Measurements from ENCODE around the gene NCF4.

The NCF4 gene

GRCh38 chr22:36838119-36839030, 22.4 kb upstream of the NCF4 start:
- no peak for DNase-seq (ENCODE audit: low spot score)

DNA sequence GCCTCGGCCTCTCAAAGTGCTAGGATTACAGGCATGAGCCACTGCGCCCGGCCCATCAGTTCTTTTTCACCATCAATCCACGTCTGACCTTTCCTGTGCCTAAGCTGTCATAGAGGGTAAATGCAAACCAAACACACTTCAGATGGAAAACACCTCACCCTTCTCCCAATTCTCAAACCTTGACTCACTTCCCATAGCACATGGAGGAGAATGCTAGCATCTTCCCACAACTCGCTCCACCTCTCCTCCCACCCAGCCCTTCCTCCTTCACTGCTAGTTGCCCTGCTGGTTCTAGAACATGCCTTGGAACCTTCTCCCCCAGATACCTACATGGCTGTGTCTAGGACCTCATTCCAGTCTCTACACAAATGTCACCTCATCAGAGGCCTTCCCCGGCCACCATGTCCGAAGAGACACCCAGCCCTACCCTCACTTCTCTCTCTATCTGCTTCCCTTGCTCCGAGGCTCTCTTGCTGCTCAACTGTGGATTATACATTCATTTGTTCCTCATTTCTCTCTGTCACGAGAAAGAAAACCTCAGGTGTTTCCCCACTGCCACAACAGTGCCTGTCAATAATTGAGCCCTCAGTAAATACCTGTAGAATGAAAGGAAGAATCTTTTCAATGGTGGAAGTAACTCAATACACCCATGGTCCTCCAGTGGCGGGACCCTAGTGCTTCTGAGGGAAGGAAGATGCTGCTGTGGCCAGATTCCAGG, 21.3 kb upstream of the NCF4 start:
- DNase-seq (ENCODE audit: low spot score) = no peak

GRCh38 chr22:36840106-36840505, 20.7 kb upstream of the NCF4 start:
- DNase-seq (ENCODE audit: low spot score) = no peak

- no peak for DNase-seq (ENCODE audit: low spot score)
Measured at GRCh38 chr22:36846271-36846670, 14.5 kb upstream of the NCF4 start.

- DNase-seq (ENCODE audit: low spot score) = no peak
Measured at GRCh38 chr22:36846949-36847348, 13.9 kb upstream of the NCF4 start.

DNA sequence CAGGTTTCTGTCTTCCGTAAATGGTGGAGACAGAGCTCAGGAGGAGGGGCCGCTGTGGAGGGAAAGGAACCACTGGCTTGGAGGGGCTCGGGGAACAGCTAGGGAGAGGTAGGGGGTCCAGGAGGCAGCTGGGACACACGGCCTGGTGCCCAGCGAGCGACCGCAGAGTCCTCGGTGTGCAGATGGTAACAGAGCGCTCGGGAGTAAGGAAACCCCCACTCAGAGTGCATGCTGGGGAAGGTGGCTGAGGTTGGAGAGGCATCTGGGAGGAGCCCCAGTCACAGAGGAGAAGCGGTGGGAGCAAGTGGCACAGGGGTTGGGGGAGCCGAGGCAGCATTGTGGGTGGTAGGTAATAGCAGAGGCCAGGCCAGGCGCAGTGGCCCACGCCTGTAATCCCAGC, 10.8 kb upstream of the NCF4 start:
- DNase-seq (ENCODE audit: low spot score) = no peak

- DNase-seq (ENCODE audit: low spot score) = no peak
Measured at GRCh38 chr22:36850682-36851081, 10.1 kb upstream of the NCF4 start.

GRCh38 chr22:36852056-36852973, 8.5 kb upstream of the NCF4 start:
- DNase-seq (ENCODE audit: low spot score) = no peak

GRCh38 chr22:36853407-36854099, 7.3 kb upstream of the NCF4 start:
- DNase-seq (ENCODE audit: low spot score) = peak; percentile 42

DNA sequence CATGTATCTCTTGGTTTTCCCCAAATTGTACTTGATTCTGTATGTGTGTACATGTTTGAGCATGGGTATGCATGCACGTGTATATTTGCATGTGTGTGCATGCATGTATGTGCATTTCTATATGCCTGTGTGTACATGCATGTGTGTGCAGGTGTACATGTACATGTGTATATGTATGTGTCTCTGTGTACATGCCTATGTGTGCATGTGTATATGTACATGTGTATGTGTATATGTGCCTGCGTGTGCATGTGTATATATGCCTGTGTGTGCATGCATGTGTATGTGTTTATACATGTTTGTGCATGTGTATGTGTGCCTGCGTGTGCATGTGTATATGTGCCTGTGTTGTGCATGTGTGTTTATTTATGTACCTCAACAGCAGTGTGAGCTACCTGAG, 5.3 kb upstream of the NCF4 start:
- DNase-seq (ENCODE audit: low spot score) = no peak

- peak; percentile 91 for DNase-seq (ENCODE audit: low spot score)
Measured at GRCh38 chr22:36856121-36856791, 4.5 kb upstream of the NCF4 start.

DNA sequence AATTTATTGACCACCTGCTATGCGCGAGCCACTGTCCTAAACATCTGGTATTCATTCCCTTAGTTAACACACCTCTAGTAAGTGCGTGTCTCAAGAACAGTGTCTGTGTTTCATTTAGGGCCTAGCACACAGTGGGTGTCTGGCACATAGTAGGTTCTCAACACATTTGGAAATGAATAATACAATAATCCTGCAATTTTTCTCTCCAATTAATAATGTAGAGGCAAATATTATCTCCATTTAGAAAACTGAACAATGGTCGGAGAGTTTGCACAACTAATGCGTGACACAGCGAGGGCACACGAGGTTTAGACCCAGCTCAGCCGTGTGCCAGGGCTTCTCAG, 4.0 kb upstream of the NCF4 start:
- no peak for DNase-seq (ENCODE audit: low spot score)

- no peak for DNase-seq (ENCODE audit: low spot score)
Measured at GRCh38 chr22:36858156-36858555, 2.6 kb upstream of the NCF4 start.

- no peak for DNase-seq (ENCODE audit: low spot score)
Measured at GRCh38 chr22:36858966-36859365, 1.8 kb upstream of the NCF4 start.

DNA sequence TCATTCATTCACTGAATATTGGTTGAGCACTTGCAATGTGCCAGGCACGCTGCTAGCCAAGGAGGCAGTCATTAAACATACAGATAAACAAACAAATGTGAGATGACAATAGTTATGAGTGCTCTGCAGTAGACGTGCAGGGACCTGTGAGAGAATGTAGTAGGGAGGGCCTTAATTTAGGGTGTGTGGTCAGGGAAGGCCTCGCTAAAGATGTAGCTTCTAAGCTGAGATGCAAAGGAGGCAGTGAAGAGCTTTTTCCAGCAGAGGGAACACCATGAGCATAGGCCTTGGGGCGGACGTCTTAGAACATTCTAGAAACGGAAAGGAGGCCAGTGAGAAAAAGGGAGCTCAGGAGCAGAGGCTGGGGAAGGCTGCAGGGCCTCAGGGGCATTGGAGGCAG, 789 bp upstream of the NCF4 start:
- no peak for DNase-seq (ENCODE audit: low spot score)

- DNase-seq (ENCODE audit: low spot score) = no peak
Measured at GRCh38 chr22:36860438-36860820, 377 bp upstream of the NCF4 start.

DNA sequence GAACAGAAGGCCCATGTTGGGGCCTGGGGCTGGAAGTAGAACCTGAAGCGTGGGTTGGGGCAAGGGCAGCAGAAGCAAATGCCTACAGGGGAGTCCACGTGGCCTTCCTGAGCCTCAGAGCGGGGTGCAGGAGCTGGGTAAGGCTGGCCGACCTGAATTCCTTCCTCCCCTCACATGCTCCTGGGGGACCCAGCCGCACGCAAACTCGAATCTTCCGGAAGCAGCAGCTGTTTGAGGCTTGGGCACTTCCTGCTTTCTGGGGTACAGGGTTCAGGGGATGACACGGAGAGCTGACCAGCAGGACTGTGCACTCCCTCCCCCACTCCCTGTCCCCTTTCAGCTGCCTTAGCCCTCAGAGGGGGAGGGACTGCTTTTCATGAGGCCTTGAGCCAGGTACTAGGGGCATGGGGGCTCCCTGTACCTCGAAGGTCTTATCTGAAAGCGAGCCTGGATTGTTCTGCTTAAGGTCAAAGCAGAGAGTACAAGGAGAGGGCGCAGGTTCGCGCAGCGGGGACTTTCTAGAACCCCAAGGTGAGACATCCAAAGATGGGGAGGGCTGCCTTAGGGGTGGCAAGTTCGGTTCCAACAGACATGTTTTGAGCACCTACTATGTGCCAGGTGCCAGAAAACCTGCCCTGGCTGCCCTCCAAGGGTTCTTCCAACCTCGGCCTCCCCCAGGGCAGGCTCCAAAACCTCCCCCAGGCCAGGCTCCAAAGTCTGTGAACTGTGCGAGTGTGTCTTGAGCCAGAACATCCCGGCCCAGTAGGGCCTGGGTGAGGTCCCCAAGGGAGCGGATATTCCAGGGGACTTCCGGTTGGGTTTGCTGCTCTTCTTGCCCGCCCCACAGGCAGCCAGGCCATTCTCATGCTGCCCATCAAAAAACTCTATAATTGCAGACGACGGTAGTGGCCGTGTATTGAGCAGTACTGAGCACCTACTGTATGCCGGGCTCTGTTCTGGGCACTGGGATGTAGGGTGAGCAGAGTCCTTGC, 1.7 kb downstream of the NCF4 start:
- DNase-seq (ENCODE audit: low spot score) = no peak

DNA sequence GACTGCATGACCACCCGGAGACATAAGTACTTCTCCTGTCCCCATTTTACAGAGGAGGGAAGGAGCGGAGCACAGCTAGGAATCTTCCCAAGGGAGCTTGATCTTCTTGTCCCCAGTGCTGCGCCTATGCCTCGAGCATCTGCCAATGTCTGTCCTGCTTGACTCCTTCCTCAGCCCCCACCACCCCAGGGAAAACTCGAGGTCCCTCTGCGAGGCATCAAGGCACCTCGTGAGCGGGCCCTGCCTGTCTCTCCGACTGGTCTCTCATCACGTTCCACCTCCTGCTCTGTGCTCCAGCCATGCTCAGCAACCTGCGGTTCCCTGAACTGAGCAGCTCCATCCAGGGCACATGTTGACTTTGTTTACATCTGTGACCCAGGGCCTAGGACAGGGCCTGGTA, 2.5 kb downstream of the NCF4 start:
- no peak for DNase-seq (ENCODE audit: low spot score)

DNA sequence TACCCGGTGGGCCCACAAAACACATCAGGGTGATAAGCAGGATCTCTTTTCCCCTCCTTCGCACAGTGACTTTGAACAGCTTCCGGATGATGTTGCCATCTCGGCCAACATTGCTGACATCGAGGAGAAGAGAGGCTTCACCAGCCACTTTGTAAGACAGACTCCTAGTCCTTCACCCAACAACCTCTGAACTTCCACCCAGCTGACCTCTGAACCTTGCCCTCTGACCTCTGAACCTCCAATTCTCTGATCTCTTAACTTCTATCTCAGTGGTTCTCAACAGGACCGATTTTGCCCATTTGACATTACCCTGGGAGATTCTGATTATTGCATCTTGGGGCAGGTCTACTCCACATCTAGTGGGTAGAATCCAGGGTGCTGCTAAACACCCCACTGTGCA, 3.2 kb downstream of the NCF4 start:
- DNase-seq (ENCODE audit: low spot score) = no peak

All from AG08395 (cell line).